RWPE2 (cell line): ENCODE results near the gene ANK3.

ENCODE experiments used
- ATAC-seq: fragments of 200-7000 bp; cut with Tn5 transposase; 3 replicates; pipeline ENCODE4 v1.9.1; 2021; ENCODE audit warnings: low read depth
- DNase-seq: peaks from one replicate; pipeline ENCODE4 v3.0.0-alpha.2; 2020; ENCODE audit warnings: low spot score
- H3K27ac ChIP-seq: fragments of 450-650 bp; 2 replicates; pipeline ENCODE4 v1.5.1; 2017; ENCODE audit warnings: mild to moderate bottlenecking; ENCODE audit not compliant: poor library complexity, severe bottlenecking
- H3K27me3 ChIP-seq: fragments of 250-450 bp; sonication (Bioruptor Pico); 2 replicates; pipeline ENCODE4 v1.5.1; 2021; ENCODE audit warnings: mild to moderate bottlenecking, moderate library complexity; ENCODE audit not compliant: insufficient read depth, poor library complexity, severe bottlenecking
- H3K36me3 ChIP-seq: fragments of 250-450 bp; sonication (Bioruptor Pico); 2 replicates; pipeline ENCODE4 v1.5.1; 2020; ENCODE audit warnings: low read depth, mild to moderate bottlenecking, moderate library complexity
- H3K4me1 ChIP-seq: fragments of 250-450 bp; sonication (Bioruptor Pico); 2 replicates; pipeline ENCODE4 v1.5.1; 2021; ENCODE audit warnings: mild to moderate bottlenecking, moderate library complexity; ENCODE audit not compliant: insufficient read depth, poor library complexity, severe bottlenecking
- H3K4me3 ChIP-seq: fragments of 250-450 bp; sonication (Bioruptor Pico); 2 replicates; pipeline ENCODE4 v1.5.1; 2021; ENCODE audit warnings: mild to moderate bottlenecking, moderate library complexity; ENCODE audit not compliant: severe bottlenecking
- H3K9me3 ChIP-seq: fragments of 250-450 bp; sonication (Bioruptor Pico); 2 replicates; pipeline ENCODE4 v1.5.1; 2021; ENCODE audit warnings: mild to moderate bottlenecking, moderate library complexity; ENCODE audit not compliant: severe bottlenecking
- CTCF ChIP-seq: fragments of 450-650 bp; IDR thresholded peaks from one replicate; pipeline ENCODE4 v1.5.1; 2017; ENCODE audit warnings: mild to moderate bottlenecking, moderate library complexity; ENCODE audit not compliant: poor library complexity, severe bottlenecking

The ANK3 gene

GRCh38 chr10:59985639-59986038, 404.0 kb downstream of the ANK3 start:
- no peak for TF ChIP-seq CTCF
- DNase-seq (no peak), ATAC-seq (peak; percentile 36; the same call in 1 of the 3 replicates)

GRCh38 chr10:59984415-59984814, 405.3 kb downstream of the ANK3 start:
- H3K27ac ChIP-seq, result no peak overlapping the region
- DNase-seq, result no peak
- no peaks in the 10 kb centered on the region for H3K27me3 ChIP-seq
- H3K36me3 ChIP-seq, result no peaks in the 10 kb centered on the region
- no peaks in the 10 kb centered on the region for H3K9me3 ChIP-seq
- H3K4me1 ChIP-seq, result peaks cover 10% of the 10 kb centered on the region
- no peak overlapping the region for H3K4me3 ChIP-seq
- no peak for TF ChIP-seq CTCF
- no peak for ATAC-seq

More at GRCh38 chr10:59985639-59986038, 404.0 kb downstream of the ANK3 start:
- Histone ChIP-seq H3K4me3 (no peak overlapping the region), H3K27me3 (no peaks in the 10 kb centered on the region), H3K4me1 (peaks cover 10% of the 10 kb centered on the region), H3K9me3 (no peaks in the 10 kb centered on the region), H3K27ac (no peak overlapping the region), H3K36me3 (no peaks in the 10 kb centered on the region)

GRCh38 chr10:59980356-59980755, 409.3 kb downstream of the ANK3 start:
- no peaks in the 10 kb centered on the region for H3K36me3 ChIP-seq
- H3K27ac ChIP-seq, result no peak overlapping the region
- DNase-seq (no peak), ATAC-seq (no peak)
- H3K4me1 ChIP-seq, result peaks cover under 1% of the 10 kb centered on the region
- no peak overlapping the region for H3K4me3 ChIP-seq
- no peak for TF ChIP-seq CTCF
- peaks cover 5% of the 10 kb centered on the region for H3K9me3 ChIP-seq
- H3K27me3 ChIP-seq, result no peaks in the 10 kb centered on the region

GRCh38 chr10:59977486-59977885, 412.2 kb downstream of the ANK3 start:
- no peaks in the 10 kb centered on the region for H3K27me3 ChIP-seq
- no peak for TF ChIP-seq CTCF
- H3K9me3 ChIP-seq, result peaks cover 5% of the 10 kb centered on the region
- DNase-seq (no peak), ATAC-seq (no peak)
- no peak overlapping the region for H3K4me3 ChIP-seq
- H3K4me1 ChIP-seq, result no peaks in the 10 kb centered on the region
- H3K27ac ChIP-seq, result no peak overlapping the region
- no peaks in the 10 kb centered on the region for H3K36me3 ChIP-seq

- no peak for DNase-seq
- no peak for ATAC-seq
- H3K27me3 ChIP-seq, result no peaks in the 10 kb centered on the region
- peaks cover 5% of the 10 kb centered on the region for H3K9me3 ChIP-seq
- H3K4me3 ChIP-seq, result no peak overlapping the region
- no peaks in the 10 kb centered on the region for H3K36me3 ChIP-seq
- H3K27ac ChIP-seq, result no peak overlapping the region
- H3K4me1 ChIP-seq, result no peaks in the 10 kb centered on the region
- no peak for TF ChIP-seq CTCF
Measured at GRCh38 chr10:59976909-59977308, 412.8 kb downstream of the ANK3 start.
